HG03139 (cell line): ENCODE measurements around the gene FGF5.
"Not testable (repeated sequence)": the region's sequence is repeated elsewhere in the genome, so short reads cannot be mapped to it uniquely, and the experiment has no call there.

Source experiments
- ATAC-seq: cut with Tn5 transposase; IDR thresholded peaks from one replicate; pipeline ENCODE4 v1.9.1; 2021; ENCODE audit not compliant: unreplicated experiment

Gene FGF5

GRCh38 chr4:80266253-80266901 lies at the start of gene FGF5:
FGF5 (plus strand) TSS chr4:80266664; CDS start chr4:80266825, 161 bp downstream.
- ATAC-seq: no peak

- no peak for ATAC-seq
Measured at GRCh38 chr4:80219301-80220025, 47.0 kb upstream of the FGF5 start.

DNA sequence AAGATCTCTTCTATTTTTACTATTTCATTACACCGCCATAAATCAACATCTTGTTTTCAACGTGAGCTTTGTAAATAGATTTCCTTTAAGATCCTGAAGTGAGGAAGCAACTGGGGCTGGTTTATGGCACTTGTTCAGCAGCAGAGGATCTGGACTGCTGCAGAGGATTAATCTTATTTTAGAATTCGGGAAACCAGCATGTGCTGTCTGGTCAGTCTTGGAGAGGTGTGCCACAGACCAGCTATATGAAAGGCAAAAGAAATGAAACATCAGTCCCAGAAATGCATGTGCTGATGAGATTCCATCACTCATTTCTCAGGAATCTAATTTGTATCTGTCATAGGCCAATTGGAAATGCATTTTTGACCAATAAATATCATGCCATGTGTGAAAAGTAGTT lies 45.8 kb upstream of the FGF5 start:
- no peak for ATAC-seq

DNA sequence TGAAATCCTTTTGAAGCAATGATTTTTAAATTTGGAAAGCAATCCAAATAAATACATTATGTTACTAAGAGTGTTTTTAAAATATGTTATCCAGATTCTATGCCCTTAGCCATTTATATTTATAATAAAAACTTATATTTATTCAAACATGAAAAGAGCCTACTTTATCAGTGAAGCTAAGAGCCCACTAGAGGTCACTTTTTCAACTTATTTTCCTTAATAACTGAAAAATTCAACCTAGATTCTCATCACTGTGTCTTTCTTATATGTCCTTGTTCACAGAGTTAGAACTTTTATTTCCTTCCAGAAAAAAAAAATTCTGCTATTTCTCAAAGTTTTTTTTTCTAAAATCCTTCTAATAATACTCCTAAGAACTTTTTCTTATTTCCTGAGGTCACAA lies 45.3 kb upstream of the FGF5 start:
- ATAC-seq: no peak

DNA sequence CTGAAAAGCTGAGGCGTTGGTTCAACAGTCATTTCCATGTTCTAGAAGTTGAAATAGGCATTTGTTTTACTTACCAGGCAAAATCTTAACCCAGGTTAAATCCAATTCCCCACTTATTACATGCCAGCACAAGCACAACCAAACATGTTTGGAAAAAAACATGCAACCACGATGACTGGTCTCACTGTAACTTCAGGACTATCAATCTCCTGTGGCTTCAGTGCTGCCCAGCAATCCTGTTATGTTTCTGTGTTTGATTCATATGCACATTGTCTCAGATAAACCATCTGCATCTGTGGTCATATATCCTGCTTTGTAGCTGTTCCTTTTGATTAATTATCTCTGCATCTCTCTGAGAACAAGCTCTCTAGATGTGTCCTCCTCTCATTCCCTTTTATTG lies 40.9 kb upstream of the FGF5 start:
- ATAC-seq: no peak

- ATAC-seq: no peak
Measured at GRCh38 chr4:80226094-80226493, 40.4 kb upstream of the FGF5 start.

DNA sequence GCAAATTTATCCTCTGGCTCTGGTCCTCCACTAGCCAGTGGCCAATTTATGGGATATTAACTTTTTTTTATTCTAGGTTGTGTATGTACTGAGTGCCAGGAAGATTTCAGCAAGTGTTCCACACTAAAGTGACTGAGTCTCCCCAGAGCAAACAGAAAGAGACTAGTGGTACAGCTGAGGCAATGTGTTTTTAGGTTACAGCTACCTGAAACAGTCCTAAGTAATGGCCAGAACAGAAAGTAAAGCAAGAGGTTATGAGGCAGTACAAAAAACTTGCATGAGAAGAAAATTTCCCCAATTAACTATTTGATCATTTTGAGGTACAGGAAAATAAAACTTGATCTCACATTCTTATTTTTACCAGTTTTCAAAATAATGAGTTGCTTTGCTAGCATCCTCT lies 38.0 kb upstream of the FGF5 start:
- no peak for ATAC-seq

DNA sequence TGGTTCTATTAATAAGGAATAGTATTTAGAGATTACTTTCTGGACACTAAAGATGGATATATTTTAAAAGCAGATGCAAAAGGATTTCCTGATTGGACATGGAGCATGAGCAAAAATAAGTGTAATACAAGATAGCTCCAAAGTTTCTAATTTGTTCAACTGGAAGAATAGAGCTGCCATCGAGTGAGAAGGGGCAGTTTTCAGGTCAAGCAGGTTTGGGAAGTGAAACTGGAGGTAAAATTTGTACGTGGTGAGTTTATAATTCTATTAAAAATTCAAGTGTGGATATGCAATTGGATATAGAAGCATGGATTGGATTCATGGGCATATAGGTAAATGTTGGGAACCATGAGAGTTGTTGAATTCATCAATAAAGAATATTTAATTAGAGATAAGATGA lies 37.3 kb upstream of the FGF5 start:
- ATAC-seq: peak; percentile 16

GRCh38 chr4:80229590-80229989 lies 36.9 kb upstream of the FGF5 start:
- ATAC-seq: peak; percentile 83

- ATAC-seq: no peak
Measured at GRCh38 chr4:80231180-80231579, 35.3 kb upstream of the FGF5 start.

GRCh38 chr4:80232707-80233370 lies 33.6 kb upstream of the FGF5 start:
- ATAC-seq: no peak

DNA sequence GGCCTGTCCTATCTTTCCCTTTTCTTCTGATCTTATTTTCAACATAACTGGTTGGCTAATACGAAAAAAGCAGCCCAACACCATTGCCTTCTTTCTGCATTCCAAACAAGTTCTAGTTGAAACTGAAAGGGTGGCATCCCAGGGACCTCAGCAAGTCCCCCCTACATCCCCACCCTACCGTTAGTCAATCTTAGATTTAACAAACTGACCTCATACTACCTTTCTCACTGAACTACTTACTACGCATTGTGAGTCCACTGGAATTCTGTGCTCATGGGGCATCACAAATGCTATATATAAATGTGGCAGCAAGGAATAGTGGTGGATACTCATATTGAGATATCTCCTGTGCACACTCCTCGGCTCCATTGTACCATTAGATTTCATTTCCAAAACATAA lies 33.1 kb upstream of the FGF5 start:
- no peak for ATAC-seq

DNA sequence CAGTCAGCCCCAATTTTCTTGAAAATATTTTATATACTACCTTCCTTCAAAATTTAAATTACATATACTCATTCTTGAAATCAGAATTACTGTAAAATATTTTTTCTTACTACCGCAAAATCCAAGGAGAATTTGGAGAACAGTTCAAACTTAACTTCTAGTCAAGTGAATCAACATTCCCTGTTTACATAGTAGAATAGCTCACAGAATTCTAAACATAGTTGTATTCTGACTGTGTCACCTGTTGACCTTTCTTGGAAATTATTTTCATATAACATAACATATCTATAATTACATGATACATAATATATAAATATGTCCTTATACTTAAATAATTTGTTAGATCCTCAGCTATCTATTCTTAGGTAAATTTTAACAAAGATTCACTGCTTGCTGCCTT lies 31.0 kb upstream of the FGF5 start:
- no peak for ATAC-seq

DNA sequence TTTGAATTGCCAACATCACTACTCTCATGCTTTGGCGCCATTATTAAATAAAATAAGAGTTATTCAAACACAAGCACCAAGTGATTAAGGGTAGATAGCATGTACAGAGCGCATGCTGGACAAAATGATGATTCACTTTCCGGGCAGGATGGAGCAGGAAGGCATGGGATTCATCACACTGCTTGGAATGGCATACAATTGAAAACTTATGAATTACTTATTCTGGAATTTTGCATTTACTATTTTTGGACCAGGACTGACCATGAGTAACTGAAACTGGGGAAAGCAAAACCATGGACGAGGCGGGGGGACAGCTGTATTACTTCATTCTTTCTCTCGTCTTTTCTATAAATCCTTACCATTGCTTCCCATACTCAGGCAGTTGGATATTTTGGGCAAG lies 28.5 kb upstream of the FGF5 start:
- ATAC-seq: no peak

DNA sequence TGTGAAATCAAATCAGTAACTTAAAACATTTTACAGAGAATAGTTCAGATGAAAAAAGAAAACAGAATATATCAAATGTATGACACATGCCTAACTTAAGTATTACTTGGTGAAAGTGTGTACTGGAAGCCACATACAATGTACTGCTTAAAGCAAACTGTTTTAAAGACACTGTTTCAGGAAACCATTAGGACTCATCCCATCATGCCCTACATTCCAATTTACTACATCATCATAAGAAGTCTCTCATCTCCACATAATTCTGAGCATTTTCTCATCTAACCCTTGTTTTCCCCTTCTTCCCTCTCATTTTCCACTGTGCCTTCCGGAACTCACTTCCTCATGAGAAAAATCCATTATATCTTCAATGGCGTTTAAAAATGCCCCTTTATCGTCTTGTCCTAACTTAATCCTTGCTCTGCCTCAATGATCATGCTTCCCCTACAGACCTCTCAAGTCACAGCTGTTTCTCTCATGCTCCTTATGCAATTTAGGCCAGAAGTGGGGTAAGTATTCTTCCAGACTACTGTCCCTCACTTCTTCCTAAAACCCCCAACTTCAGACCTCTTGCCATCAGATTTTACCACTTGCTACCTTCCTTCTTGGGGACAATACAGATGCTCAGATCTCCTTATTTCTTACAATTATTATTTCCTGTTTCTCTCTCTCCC lies 26.8 kb upstream of the FGF5 start:
- ATAC-seq: no peak

DNA sequence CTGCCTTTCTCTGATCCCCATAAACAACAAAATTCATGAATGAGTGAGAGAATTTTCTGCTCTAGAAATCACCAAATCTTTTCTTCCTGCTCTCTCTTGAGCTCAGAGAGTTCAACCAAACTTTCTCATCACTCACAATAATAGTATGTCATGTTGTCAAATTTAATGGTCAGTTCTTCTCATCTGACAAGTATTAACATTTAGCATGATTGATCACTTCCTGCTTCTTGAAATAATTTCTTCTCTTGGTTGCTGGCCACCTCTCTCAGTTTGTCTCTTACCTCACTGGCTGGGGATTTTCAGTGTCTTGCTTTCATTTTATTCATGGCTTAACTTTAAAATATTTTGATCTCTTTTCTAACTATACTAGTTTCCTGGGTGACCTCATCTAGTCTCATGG lies 25.5 kb upstream of the FGF5 start:
- ATAC-seq: no peak

DNA sequence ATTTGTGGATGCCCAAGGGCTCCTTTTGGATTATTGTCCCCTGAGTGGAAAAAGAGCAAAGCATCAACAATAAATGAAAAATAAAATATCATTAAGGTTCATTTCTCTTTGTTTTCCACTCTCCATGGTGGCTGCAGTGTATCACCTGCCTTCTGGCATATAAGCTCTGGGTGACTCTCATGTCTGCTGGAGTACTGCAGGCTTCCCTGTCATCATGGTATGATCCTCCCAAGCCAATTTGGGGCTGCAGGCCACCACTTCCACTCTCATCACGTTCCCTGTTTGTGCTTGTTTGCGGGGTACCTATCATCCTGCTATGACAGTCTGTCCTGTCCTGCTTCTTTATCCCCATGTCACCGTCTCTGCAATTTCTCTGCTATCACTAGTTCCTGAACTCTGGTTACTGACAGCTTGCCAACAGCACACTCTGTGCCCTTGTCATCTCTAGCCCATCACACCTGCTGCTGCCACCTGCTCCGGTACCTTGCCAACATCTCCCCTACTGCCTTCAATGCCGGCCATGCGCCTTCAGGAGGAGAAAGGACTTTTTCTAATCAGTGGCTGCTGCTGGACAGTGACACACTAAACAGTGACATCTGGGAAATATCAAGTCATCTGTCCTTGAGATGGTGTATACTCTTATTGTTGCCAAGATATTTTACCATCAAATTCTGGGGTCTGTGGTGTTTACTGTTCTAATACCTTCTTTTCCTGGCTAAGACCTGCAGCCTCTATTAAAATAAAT lies 23.0 kb upstream of the FGF5 start:
- ATAC-seq: no peak

GRCh38 chr4:80247484-80247883 lies 19.0 kb upstream of the FGF5 start:
- not testable (repeated sequence) for ATAC-seq

DNA sequence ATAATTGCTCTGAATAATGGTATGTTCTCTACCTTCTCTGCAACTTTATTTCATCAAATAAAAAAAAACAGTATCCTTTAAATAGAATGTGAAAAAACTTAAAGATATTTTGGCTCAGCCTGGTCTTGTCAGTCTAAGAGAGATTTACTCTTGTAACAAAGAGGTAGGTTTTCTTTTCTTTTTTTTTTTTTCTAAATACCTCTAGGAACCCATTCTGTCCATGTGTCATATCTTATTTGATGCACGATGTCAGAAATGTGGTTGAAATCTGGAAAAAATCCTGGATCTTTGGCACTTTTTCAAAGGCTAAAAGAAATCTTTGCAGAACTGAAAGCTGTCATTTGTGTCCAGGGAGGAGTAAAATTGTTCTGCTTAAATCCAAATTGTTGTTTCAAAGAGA lies 17.3 kb upstream of the FGF5 start:
- no peak for ATAC-seq

GRCh38 chr4:80252427-80252826 lies 14.0 kb upstream of the FGF5 start:
- no peak for ATAC-seq

DNA sequence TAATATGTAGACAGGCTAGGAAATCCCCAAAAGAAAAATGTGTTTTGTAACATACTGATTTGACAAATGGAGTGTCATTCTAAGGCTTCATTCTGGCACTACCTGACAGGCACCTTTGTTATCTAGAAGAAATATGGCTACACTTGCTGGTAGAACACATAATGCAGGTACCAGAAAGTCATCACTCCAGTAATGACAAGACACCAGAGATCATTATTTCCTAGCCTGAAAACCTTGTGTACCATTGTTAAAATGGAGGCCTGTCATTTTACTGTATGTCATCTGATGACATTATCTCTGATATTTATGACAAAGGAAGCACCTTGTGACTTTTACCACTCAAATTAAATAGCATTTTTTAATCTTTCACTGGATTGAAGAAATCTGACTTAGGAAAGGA lies 13.5 kb upstream of the FGF5 start:
- no peak for ATAC-seq
